Activated CD8-positive, alpha-beta memory T cell treated with anti-CD3 and anti-CD28 coated beads for 1 hour (primary cell): ENCODE results near the gene CAPZA1.
"Not testable (repeated sequence)": the region's sequence is repeated elsewhere in the genome, so short reads cannot be mapped to it uniquely, and the experiment has no call there.

Experiments
- DNase-seq, 2 donors: peaks; one replicate each; pipeline ENCODE4 v3.0.0-alpha.2; 2020; ENCODE audit warnings: low read depth in 1 of 2; ENCODE audit errors: extremely low read depth in 1 of 2

The CAPZA1 gene

DNA sequence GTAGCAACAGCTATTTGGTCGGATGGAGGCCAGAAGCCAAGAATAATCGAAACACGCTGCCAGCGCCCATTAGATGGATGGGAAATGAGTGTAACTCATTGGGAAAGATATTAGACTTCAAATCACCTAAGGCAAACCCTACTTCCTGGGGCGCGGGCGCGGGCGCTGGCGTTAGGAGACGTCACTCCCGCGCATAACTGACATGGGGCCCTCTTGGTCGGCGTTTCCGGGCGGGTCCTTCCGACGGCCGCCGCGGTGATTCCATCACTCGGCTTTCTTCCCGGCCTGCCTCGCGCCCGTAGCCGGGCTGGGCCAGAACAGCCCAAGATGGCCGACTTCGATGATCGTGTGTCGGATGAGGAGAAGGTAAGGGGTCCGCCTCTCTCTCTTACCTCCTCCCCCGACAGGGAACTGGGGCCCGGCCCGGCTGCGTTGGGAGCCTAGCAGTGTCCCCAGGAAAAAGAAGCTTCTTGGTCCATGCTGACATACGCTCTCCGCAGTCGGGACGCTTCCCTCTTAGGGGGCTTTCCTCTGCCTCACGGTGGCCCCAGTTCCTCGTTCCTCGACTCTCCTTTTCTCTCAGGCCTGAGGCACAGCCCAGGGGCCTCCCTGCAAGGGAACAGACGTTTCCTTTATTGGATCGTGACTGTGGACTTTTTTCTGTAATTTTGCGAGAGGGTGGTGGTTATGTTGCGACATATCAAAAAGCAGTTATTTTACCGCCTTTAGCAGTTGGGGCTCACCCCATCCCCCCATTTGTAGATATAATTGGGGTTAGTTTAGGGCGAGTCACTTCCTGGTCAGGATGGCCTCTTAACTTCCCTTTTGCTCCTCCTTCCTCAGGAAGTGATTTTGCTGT lies at the start of gene CAPZA1:
TSS of gene CAPZA1 (plus strand) at position 315 of the 859 bp plus-strand sequence. CDS start at position 328, 13 bp downstream.
- peak; percentile 74 to 85 for DNase-seq

DNA sequence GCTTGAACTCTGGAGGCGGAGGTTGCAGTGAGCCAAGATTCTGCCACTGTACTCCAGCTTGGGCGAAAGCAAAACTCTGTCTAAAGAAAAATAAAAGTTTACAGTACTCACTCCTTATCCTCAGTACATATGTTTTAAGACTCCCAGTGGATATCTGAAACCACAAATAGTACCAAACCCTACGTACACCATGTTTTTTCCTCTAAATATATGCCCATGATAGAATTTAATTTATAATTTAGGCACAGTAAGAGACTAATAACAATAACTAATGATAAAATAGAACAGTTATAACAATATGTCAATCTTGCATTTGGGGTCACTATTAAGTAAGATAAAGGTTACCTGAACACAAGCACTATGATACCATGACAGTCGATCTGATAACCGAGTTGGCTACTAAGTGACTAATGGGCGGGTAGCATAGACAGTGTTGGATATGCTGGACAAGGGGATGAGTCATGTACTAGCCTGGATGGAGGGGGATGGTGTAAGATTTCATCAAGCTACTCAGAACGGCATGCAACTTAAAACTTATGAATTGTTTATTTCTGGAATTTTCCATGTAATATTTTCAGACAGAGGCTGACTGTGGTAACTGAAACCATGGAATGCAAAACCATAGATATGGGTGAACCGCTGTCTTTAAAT lies 44.4 kb upstream of the CAPZA1 start:
- DNase-seq, result no peak

DNA sequence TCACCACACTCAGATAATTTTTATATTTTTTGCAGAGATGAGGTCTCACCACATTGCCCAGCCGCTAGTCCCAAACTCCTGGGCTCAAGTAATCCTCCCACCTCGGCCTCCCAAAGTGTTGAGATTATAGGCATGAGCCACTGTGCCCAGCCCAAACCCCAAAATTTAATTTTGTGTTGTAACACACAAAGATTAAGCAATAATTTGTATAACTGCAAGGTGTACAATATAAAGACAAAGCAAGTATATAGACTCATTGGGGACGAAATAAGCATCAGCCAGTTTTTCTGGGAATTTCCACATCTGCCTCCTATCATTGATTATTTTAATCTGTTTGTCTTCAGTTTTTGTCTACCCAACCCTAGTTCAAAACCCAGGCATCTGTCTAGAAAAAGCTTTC lies 43.4 kb upstream of the CAPZA1 start:
- no peak for DNase-seq

DNA sequence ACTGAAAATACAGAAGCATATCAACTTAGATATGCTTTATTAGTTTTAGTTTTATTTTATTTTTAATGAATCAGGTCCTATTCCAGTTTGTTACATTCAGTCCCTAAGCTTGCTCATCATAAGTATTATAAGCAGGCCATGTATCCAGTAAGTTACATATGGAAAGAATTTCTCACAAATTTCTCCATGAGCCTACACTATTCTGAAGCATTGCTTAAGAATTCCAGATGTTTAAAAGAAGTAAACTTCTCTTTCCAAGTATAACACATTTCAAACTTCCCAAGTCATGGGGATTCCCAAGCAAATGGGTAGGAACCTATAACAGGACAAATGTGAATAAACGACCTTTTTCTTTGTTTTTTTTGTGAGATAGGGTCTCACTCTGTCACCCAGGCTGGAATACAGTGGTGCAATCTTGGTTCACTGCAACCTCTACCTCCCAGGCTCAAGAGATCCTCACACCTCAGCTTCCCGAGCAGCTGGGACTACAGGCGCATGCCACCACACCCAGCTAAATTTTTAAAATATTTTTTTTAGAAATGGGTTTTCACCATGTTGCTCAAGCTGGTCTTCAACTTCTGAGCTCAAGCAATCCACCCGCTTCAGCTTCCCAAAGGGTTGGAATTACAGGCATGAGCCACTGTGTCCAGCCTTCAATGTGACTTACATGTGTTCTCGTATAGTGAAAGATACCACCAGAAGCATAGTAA lies 39.7 kb upstream of the CAPZA1 start:
- DNase-seq, result no peak

DNA sequence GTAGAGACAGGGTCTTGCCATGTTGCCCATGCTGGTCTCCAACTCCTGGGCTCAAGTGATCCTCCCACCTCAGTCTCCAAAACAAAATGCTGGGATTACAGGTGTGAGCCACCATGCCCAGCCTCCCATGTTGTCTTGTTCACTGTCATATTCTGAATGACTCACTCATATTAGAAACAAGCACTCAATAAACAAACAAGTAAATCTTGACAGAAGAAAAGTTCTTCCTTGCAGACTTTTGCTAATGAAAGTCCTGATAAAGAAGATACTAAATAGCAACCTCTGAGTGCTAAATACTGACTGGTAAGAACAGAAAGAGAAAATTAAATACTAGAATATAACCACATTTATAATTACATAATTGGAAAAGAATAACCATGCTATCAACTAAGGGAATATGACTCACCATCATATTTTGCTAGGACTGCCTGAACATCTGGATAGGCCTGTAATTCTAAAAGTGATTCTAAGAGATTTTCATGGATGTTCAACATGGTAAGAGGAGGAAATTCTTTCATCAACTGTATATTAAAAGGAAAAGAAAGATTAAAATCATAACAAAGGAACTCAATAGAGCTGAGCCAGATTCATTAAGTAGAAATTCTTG lies 37.9 kb upstream of the CAPZA1 start:
- no peak for DNase-seq

DNA sequence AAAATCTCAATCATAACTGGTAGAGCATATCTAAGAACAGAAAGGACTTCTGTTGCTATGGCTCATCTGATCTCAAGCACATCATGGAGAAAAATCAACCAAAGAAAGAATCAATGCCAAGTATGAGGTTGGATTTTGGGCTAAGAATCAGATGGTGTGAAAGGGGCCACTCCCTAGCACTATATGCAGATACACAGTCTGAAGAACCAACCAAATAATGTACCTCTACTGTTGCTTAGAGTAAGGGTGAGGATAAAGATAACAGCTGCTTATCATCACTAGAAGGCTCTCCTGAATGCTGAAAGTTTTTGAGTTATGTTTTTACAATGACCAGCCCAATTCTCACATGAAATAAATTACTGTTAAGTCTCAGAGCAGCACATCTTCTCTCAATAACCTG lies 36.3 kb upstream of the CAPZA1 start:
- no peak for DNase-seq

DNA sequence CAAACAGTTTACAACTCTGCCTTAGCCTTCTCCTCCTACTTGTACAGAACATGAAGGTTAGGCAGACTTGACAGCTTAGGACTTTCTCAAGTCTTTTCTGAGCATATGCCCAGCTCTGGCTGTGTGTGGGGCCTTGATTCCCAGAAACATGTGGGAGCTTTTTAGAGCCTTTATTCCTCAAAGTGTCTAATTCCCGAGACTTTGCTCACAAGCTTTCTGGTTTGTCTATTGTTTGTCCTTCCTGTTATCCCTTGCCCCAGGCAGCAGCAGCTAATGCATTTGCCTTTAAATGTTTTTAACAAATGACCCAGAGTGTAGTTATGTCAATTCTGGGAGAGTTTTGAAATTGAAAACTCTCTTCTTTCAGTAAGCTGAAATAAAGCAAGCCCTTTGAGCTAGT lies 29.9 kb upstream of the CAPZA1 start:
- no peak for DNase-seq

DNA sequence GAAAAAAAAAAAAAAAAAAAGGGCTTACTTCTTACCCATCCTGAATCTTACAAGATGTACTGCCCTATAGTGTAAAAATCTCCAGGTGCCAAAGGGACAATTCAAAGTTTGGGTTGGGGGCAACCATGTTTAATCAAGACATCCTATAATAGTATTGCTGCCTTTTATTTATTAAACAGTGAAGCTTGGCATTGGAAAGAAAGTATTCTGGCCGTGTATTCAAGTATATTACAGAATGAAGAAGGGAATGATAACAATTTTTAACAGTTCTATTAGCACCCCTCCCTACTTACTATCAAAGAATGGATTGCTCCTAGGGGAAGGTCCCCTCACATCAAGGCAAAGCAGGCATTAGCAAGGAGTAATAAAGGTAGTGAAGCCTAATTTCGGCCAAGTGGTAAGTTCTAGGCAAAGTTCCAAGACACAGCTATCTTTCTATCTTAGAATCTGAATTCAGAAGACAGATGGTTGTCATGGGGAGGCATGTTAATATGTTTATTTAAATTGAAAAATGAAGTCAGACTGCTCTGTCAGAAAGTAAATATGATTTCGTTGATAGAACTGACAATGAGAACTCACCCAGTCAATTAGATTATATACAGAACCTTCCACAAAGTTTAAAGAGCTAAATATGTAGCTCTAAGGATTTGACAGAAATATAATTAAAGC lies 25.3 kb upstream of the CAPZA1 start:
- no peak for DNase-seq

DNA sequence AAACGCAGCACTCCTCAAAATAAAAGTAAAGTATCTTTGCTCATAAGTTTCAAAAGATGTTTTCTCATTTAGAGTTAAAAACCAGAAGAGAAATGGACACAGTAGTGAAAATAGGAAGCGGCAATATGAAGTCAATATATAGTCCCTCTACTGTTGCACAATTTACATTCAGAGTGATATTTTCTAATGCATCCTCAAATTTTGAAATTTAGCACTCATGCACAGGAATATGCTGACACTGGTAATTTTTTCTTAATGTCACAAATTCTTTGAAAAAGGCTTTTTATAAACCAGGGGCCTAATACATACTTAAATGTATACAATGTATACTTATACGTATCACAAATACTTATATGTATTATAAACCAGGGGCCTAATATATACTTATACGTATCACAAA lies 20.2 kb upstream of the CAPZA1 start:
- no peak for DNase-seq

DNA sequence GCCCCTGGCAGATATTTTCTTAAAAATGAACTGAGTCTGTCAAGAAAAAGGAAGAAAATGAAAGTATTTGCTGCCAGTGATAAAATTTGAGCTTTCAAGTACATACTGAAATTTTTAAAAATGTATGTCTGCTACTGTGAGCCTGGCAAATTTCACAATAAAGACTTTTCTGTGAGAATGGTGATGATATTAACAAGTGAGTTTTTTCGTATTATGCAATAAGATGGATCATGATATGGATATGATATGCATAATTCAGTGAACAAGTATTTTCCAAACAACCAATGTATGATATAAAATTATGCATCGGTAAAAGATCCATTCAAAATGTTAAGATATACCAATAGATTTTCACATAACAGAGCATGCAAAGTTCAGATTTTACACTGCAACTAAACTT lies 16.6 kb upstream of the CAPZA1 start:
- no peak for DNase-seq

DNA sequence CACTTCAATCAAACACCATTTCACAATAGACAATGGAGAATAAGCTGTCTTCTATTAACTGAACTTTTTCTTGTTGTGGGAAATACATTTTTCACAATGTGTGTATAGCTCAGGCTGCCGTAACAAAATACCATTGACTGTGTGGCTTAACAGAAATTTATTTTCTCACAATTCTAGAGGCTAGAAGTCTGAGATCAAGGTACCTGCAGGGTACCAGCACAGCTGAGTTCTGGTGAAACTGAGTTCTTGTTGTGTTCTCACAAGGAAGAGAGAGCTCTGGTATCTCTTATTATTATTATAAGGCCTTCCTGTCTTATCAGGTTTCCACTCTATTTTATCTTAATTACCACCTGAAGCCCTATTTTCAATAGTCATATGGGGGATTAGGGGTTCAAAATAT lies 16.1 kb upstream of the CAPZA1 start:
- DNase-seq, result no peak

DNA sequence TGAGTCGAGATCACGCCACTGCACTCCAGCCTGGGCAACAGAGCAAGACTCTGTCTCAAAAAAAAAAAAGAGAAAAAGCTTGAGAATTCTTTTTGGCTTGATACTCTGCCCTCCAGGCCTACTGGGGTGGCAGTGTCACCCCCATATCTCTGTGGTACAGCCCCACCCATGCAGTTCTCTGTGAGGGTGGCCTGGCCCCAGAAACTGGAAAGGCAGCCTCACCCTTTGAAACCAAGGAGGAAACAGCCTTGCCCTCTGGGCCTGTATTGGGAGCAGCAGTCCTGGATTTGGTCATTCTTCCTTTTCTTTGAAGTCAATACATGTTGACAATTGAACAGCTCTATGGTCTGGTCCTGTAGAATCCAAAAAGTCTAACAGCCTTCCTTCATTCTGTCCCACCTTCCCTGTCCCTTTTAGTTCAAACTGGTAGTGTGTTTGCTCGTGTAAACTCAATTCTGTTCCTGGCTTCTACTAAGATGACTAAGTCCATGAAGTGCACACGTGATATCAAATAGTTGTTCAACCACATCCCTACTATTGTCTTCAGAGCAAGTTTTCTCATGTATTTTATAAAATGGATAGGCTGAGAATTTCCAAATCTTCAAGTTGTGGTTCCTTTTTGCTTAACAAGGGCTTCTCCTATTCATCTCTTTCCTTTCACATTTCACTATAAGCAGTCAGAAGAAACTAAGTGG lies 13.9 kb upstream of the CAPZA1 start:
- DNase-seq, result no peak

DNA sequence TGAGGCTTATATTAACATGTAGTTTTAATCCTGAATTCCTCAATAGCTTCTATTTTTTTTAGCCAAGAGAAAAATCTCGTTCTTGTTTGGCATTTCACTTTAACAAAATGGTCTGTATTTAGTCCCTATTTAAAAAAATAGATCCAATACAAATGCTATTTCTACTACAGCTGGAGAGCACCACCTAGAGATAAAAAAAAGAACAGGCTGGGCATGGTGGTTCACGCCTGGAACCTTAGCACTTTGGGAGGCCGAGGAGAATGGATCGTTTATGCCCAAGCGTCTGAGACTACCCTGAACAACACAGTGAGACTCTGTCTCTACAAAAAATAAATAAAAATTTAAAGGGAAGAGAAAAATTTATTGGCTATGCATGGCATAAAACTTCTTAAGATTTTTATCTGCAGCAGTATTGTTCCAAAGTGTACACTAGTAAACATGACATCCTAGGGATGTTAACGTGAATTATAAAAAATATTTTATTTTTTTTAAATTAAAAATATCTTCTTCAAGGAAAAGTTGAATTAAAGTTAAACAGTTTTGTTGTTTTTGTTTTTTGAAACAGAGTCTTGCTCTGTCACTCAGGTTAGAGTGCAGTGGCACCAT lies 5.1 kb upstream of the CAPZA1 start:
- no peak for DNase-seq

DNA sequence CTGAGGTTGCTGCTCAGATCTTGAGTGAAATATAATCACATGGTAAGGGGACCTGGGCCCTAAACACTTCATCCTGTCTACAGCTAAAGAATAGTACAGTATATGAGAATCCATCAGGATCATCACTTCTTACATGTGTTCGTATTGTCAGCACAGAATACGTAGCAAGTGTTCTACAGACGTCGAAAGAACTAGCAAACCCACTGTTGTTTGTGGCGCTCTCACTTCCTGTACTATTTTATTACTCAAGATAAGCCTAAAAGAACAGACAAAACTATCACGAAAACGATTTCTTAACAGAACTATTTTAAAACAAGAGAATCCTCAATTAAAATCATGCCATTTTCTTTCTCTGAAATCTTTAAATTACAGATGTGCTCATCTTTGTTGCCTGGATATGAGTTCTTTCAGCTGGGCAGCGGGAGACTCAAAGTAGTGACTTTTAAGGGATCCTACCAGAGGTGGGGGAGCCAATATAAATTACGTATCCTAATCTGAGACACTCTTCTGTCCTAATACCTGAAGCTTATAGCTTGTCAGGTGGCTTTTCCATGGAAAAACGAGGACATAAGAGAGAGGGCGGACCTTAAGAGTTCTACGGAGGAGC lies 1.4 kb upstream of the CAPZA1 start:
- no peak for DNase-seq

DNA sequence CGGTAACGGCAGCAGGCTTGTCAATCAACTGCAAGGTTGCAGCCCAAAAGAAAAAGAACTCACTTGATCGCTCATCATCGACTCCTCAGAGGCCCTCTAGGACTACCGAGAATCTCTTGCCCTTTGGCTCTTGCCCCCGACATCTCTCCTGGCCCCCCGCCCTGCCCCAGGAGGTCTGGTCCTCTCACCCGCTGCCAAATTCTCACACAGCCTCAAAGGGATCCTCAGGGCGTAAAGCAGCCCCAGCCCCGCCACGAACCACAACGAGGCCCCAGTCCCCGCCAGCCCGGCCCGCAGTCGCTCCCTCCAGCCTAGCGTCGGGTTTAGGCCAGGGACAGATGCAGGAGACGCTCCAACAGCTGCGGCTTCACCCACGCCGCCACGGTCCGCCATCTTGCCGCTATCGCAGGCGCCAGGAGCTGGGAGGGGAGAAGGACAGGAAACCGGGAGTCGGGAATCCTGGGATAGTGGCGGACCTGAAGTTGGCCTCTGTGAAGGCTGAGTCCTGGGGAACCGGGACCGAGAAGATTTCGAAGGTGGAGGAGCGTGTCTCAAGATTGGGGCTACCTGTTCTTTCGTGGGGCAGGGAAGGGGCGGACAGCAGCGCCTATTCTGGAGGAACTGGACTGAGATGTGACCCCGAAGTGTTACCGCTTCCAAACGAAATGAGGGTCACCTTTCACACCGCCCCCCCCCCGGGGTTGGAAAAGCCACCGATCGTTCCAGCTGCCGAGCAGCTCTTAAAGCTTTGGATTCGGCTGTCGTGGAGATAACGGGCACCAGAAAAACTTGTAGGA lies 713 bp upstream of the CAPZA1 start, which contains the start of gene ST7L:
TSS of gene ST7L (minus strand) at position 421 of the 797 bp plus-strand sequence. CDS start at position 393, 28 bp downstream.
- peak in 1 of 2 donors; percentile 32 for DNase-seq

DNA sequence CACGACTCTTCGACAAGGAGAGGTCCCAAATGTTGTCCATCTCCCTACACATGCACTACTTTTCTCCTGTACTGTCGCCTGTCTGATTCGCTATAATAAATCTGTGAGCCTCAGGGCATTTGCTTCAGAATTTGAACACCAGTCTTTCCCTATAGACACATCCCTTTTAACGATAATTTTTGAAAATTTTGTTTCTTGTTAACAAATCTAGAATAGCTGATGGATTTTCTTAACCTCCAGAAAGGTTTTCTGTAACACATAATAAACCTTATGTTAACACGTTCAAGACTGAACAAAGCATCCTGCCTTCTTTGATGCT lies 704 bp downstream of the CAPZA1 start:
- DNase-seq, result no peak

DNA sequence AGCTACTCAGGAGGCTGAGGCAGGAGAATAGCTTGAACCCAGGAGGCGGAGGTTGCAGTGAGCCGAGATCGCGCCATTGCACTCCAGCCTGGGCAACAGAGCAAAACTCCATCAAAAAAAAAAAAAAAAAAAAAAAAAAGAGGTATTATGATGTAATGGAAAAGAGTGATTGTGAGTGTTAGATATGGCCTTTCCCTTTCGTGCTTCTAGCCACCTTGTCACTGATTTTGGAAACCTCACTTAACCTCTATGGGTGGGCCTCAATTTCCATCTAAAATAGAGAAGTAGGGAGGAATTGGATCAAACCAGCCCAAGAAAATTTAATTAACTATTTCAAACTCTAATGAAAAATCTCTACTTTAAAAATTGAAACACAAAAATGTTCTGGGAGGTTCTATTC lies 4.9 kb downstream of the CAPZA1 start:
- DNase-seq, result not testable (repeated sequence)

DNA sequence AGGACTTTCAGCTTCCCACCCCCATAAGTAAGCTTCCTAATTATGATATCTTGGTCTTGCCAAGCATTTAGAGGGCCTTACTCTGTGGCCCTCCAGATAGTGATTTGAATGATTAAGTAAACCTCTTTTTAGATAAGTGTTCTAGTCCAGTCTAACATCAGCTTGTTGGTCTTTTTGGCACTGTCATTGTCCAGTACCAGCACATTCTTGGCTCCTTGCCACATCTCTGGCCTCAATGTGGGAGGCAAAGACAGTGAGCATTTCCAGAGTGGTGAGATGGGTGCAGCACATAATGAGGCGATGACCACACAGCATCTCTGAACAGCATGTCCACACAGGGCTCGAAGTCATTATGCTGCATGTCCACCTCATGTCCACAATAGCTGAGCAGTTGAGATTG lies 6.1 kb downstream of the CAPZA1 start:
- no peak for DNase-seq

DNA sequence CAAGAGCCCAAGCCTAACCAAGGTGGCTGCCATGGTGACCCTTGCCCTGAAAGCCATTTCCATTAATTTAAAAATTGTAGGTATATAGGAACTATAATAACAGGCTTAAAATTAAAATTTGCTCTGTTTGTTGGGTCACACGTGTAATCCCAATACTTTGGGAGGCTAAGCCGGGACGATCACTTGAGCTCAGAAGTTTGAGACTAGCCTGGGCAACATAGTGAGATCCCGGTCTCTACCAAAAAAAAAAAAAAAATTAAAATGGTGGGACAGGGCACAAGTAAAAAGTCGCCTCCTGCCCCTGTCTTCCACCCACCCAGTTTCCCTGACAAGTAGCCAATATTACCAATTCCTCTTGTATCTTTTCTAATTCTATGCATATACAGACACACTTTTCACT lies 6.6 kb downstream of the CAPZA1 start:
- DNase-seq, result no peak
